Activated naive CD4-positive, alpha-beta T cell (primary cell): ENCODE results near the gene BTF3L4.

Source experiments
- DNase-seq, 4 experiments: peaks; one replicate each; lab custom pipeline; 2025; lab: John Stamatoyannopoulos, UW

The BTF3L4 gene

DNA sequence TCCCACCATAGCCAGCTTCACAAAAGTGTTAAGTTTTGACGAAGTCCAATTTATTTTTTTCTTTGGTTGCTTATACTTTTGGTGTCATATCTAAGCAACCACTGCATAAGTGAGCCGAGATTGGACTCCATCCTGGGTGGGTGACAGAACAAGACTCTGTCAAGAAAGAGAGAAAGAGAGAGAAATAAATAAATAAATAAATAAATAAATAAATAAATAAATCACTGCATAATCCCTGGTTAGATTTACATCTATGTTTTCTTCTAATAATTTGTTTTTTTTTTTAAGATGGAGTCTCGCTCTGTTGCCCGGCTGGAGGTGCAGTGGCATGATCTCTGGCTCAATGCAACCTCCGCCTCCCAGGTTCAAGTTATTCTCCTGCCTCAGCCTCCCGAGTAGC lies 67.5 kb downstream of the BTF3L4 start:
- no peak for DNase-seq

DNA sequence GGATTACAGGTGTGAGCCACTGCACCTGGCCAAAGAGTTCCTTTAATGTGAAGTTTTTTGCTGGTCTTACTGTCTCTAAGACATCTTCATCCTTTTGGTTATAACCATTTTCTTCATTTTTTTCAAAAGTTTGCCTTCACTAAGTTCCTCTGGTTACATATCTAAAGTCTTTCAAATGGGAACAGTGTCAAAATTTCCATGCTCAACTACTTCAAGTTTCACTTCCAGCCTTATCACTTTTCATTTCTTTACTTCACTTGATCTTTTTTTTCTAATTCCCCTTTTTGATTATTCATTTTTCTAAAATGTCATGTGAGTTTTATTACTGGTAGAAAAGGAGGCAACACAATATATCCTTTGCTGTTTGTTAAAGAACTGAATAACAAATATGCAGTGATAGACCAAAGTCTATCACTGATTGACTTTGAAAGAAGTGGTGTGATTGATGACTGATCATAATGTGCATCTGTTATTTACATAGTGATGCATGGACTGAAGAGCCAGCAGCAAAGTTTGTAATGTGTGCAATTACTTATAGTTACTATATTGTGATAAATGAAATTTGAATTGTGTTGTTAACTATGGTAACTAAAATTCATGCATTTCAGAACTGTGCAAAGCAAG lies 69.8 kb downstream of the BTF3L4 start:
- DNase-seq, result no peak

GRCh38 chr1:52127181-52128180 lies 71.4 kb downstream of the BTF3L4 start:
- DNase-seq, result no peak

DNA sequence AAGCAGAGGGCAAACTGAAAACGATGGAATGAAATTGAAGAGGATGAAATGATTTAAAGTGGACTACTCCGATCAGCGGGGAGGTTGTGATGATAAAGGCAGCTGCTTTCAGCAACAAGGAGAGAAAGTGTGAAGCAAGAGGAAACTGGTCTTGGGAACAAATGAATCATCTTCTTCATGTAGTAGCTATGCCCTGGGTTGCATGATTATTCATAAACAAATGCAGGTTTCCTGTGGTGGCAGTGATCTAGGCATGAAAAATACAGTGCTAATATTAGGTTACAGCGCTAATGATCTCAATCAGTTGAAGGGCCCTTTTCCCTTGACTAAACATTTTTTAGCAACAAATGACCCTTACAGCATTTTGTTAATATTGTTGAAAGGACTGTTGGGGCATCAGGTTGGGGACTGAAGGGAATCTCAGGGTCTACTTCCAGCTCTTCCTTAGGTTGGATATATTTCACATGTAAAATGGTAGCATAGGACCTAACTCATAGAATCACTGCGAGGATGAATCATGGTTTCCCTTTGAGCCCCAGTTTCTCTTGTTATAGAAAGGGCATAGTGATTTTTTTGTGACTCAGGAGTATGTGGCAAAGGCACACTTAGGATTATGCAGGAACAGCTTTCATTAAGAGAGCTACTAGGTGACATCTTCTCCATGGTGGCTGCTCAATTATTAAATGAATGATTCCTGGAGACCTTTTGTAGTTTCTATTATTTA lies 83.9 kb downstream of the BTF3L4 start:
- DNase-seq, result no peak
